GM12878 (cell line): ENCODE results near the gene PRRC2B. TPM values are rescaled to one million over a fixed set of nuclear protein-coding genes. Genes with fewer than 3 reads are reported as not detected.

Experiments
- CHD1 ChIP-seq: IDR thresholded peaks from 2 replicates; pipeline ENCODE4 v1.6.1; 2012; ENCODE audit warnings: low read depth, low read length, improper control_type of control experiment
- CTCF ChIP-seq, 3 experiments: IDR thresholded peaks in 2 of 3; conservative IDR thresholded peaks in 1 of 3; 2 replicates each; pipeline ENCODE4 v1.5.1; 2011; ENCODE audit warnings: low read depth in 3 of 3, low read length in 3 of 3, mild to moderate bottlenecking in 3 of 3, control low read depth in 2 of 3, moderate library complexity in 2 of 3, inconsistent platforms in 1 of 3, mixed read lengths in 1 of 3; ENCODE audit not compliant: control insufficient read depth in 2 of 3, insufficient read depth in 1 of 3; ENCODE audit errors: extremely low read depth in 1 of 3
- EED ChIP-seq: sonication (generic); IDR thresholded peaks from 2 replicates; pipeline ENCODE4 v1.6.1; 2016; ENCODE audit warnings: antibody characterized with exemption, low read depth
- HDGF ChIP-seq: fragments of 450-650 bp; IDR thresholded peaks from 2 replicates; pipeline ENCODE4 v1.6.1; 2016; ENCODE audit warnings: antibody characterized with exemption
- HSF1 ChIP-seq: fragments of 150-350 bp; IDR thresholded peaks from 2 replicates; pipeline ENCODE4 v1.6.1; 2014; ENCODE audit warnings: mild to moderate bottlenecking, low read depth, low read length
- KLF5 ChIP-seq: fragments of 450-650 bp; IDR thresholded peaks from 2 replicates; pipeline ENCODE4 v1.6.1; 2014; ENCODE audit warnings: mild to moderate bottlenecking; ENCODE audit not compliant: partially characterized antibody
- MEF2A ChIP-seq: IDR thresholded peaks from 2 replicates; pipeline ENCODE4 v1.6.1; 2011; ENCODE audit warnings: low read depth, mild to moderate bottlenecking, low read length, moderate library complexity; ENCODE audit not compliant: insufficient read depth
- NFYA ChIP-seq: IDR thresholded peaks from 2 replicates; pipeline ENCODE4 v1.6.1; 2011; ENCODE audit warnings: low read depth, mild to moderate bottlenecking, low read length, improper control_type of control experiment, borderline replicate concordance
- NKRF ChIP-seq: fragments of 450-650 bp; conservative IDR thresholded peaks from 2 replicates; pipeline ENCODE4 v1.6.1; 2017; ENCODE audit warnings: mild to moderate bottlenecking, moderate library complexity
- NR2C1 ChIP-seq: fragments of 450-650 bp; IDR thresholded peaks from 2 replicates; pipeline ENCODE4 v1.6.1; 2017; ENCODE audit warnings: antibody characterized with exemption, mild to moderate bottlenecking, moderate library complexity
- RUNX3 ChIP-seq: IDR thresholded peaks from 2 replicates; pipeline ENCODE4 v1.6.1; 2012; ENCODE audit warnings: low read length, inconsistent platforms
- ZNF274 ChIP-seq: IDR thresholded peaks from one replicate; pipeline ENCODE4 v1.8.0; 2011; ENCODE audit not compliant: insufficient read length, insufficient read depth
- polyA plus RNA-seq, 11 experiments: library from polyadenylated mRNA; depleted of rRNA in 4 of 11; unstranded in 6 of 11; stranded (reverse) in 5 of 11; fragments of >200 nt; fragmentation: Nextera tagmentation in 4 of 11; fragmentation: Illumina TruSeq in 1 of 11; extraction: Ambion mirVana in 4 of 11; extraction: Trizol in 1 of 11; gene quantifications; 1 replicate in 1 of 11; 2 replicates in 10 of 11; pipeline versions ENCODE4 v1.2.1 to v1.2.3, GENCODE V29; 2011 to 2016; ENCODE audit warnings: inconsistent platforms in 2 of 11, missing spikeins in 2 of 11, low read depth in 1 of 11
- total RNA-seq, 4 experiments: library from RNA; depleted of rRNA in 3 of 4; stranded (reverse); fragments of >200 nt in 3 of 4; fragmentation: Illumina TruSeq in 1 of 4; extraction: Trizol in 1 of 4; gene quantifications; 2 replicates each; pipeline versions ENCODE4 v1.2.1 to v1.2.3, GENCODE V29; 2013 to 2021

PRRC2B gene
- total and polyA plus RNA-seq, 10 of the 15 experiments (the other 5 are each of a cell fraction or from before 2014, with no cell fraction given): 0.84 to 155 (median 28.7) TPM

GRCh38 chr9:131417264-131418142, 23.6 kb downstream of the PRRC2B start (continued):
- TF ChIP-seq MEF2A (0 out of 2 replicates have a peak, but pooled peaks have one; percentile 6), CTCF (IDR thresholded peaks at IDR 0.05 in 2 of 3, conservative IDR thresholded peaks at IDR 0.05 in 1 of 3; ENCODE audit: control insufficient read depth in 2 of 3, extremely low read depth in 1 of 3, insufficient read depth in 1 of 3, low read depth in 3 of 3, low read length in 3 of 3) (no peak), EED (no peak), RUNX3 (peak; percentile 66), KLF5 (no peak), NKRF (no peak), NR2C1 (no peak), CHD1 (no peak), HSF1 (no peak), ZNF274 (no peak), NFYA (no peak), HDGF (no peak)
